ENCODE data around the gene SART3.
"Not testable (repeated sequence)": the region's sequence is repeated elsewhere in the genome, so short reads cannot be mapped to it uniquely, and the experiment has no call there.

The SART3 gene

DNA sequence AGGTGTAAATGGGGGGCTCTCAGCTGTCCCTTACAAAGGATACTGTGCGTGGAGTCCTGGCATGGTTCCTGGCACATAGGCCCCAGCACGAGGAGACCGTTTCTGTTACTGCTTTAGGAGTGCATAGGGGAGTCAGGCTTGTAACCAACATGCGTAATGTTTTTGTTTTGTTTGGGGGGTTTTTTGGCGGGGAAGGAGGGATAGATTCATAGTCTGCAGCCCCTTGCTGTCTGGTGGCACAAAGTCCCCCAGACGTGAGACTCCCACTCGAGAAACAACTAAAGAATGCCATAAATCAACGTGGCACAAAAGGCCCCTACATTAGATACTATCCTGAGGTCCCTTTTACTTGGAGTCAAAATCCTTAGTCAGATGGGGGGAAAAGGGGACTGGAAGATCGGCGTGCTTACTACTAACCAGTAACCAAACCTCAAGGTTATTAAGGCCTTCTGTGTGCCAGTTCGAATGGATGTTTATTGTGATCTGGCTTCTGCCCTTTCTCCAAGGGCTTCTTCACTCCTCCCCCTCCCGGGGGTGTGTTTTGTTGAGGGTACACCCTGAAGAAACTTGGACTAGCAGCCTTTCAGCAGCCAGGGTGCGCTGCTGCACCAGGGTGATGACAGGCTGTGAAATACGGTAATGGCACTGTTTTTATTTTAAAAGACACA is 2.3 kb upstream of the SART3 start:
- DNase-seq (ENCODE audit: low spot score): peak; percentile 92

DNA sequence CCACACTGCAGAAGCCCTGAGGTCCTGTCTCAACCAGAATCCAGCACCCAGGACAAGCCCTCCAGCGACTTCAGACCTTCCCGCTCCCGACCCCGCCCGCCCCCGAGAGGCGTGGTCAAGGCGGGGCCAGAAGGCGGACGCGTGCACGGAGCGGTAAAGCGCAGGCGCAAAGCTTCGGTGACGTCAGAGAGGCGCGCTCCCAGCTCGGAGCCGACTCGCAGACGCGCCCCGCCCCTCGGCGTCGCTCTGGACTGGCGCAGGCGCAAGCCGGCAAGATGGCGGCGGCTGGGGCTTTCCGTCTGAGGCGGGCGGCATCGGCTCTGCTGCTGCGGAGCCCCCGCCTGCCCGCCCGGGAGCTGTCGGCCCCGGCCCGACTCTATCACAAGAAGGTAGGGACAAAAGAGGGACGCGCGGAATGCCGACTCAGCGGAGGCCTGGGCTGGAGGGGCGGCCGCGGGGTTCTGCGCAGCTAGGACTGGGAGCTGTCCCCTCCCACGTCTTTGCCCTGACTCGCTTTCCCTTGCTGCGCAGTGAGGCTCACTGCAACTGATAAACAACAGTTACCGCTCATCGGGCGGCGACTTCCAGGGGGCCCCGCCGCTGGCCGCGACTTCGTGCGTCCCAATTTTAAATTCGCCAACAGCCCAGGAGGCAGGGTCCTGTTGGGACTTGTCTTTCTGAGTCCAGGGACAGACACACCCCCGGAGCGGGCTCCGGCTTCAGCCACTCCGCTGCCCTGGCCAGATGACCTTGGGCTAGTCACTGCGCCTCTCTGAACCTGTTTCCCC is 1.6 kb upstream of the SART3 start, which contains the start of gene ISCU:
ISCU (plus strand) TSS at position 249 of the 788 bp plus-strand sequence; CDS start at position 276, 27 bp downstream.
- DNase-seq (ENCODE audit: low spot score): peak; percentile 88

DNA sequence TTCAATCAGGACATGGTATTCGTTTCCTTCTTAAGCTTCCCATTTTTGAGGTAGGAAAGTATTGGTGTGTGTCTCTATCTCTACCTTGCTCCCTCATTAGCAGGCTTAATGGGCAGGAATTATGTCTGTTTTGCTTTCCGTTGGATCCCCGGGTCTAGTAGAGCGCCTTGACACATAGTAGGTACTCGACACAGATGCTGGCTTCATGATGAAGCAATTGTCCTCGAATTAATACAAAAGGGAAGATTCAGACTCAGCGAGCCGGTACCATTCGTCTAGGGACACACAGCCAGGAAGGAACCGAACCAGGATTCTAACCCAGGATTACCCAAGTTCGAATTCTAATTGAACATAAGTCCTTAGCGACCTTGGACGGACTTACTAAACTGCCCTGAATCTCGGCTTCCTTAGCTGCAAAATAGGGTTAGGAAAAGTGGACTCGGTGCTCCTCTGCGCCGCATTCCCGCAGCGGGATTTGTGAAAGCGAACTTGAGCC is 927 bp upstream of the SART3 start:
- DNase-seq (ENCODE audit: low spot score): no peak

- DNase-seq (ENCODE audit: low spot score): no peak
Measured at GRCh38 chr12:108560321-108560721, 652 bp downstream of the SART3 start.

- DNase-seq (ENCODE audit: low spot score): no peak
Measured at GRCh38 chr12:108559748-108560147, 1.2 kb downstream of the SART3 start.

- DNase-seq (ENCODE audit: low spot score): no peak
Measured at GRCh38 chr12:108559007-108559655, 1.8 kb downstream of the SART3 start.

- DNase-seq (ENCODE audit: low spot score): not testable (repeated sequence)
Measured at GRCh38 chr12:108555383-108555782, 5.6 kb downstream of the SART3 start.

- no peak for DNase-seq (ENCODE audit: low spot score)
Measured at GRCh38 chr12:108553799-108554198, 7.2 kb downstream of the SART3 start.

GRCh38 chr12:108551535-108551934 is 9.4 kb downstream of the SART3 start:
- no peak for DNase-seq (ENCODE audit: low spot score)

DNA sequence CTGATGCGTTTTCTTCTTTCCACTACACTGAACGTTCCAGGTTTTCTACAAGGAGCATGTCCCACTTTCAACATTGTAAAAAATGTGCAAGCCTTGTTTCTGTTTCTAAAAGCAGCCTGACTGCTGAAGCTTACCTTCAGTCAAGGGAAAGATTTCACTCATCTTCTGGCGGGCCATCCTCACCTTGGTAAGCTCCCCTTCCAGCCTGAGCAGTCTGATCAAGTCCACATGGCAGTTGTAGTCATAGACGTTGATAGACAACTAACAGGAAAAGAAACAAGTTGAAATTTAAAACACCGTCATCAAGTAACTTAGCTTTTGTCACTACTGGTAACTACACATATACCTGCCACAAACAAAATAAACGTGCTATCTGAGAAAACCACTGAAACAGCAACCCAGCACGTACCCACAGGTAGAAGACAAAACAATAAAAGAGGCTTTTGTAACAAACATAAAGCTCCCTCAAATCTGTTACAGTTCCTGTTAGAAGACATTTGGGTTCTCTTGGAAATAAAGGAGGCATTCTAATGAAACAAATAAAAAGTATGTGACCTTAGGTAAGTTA is 11.9 kb downstream of the SART3 start:
- DNase-seq (ENCODE audit: low spot score): no peak

GRCh38 chr12:108547686-108548085 is 13.3 kb downstream of the SART3 start:
- no peak for DNase-seq (ENCODE audit: low spot score)

DNA sequence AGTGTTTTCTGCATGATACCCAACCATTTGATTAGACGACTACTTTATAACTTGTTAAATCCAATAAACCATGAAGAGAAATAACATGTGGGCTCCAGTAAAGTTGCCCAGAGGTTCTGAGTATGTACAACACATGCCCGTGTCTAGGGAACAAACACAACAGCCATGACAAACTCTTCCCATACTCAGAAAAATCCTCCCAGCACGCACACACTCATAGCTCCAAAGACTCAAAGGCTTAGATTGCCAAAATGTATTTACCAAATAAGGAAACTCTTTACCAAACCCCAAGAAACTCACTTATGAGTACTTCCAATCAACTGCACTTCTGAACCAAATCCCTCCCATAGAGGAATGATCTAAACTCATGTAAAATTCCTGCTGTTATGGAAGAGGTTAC is 17.3 kb downstream of the SART3 start:
- DNase-seq (ENCODE audit: low spot score): no peak

GRCh38 chr12:108542320-108542719 is 18.7 kb downstream of the SART3 start:
- DNase-seq (ENCODE audit: low spot score): no peak

DNA sequence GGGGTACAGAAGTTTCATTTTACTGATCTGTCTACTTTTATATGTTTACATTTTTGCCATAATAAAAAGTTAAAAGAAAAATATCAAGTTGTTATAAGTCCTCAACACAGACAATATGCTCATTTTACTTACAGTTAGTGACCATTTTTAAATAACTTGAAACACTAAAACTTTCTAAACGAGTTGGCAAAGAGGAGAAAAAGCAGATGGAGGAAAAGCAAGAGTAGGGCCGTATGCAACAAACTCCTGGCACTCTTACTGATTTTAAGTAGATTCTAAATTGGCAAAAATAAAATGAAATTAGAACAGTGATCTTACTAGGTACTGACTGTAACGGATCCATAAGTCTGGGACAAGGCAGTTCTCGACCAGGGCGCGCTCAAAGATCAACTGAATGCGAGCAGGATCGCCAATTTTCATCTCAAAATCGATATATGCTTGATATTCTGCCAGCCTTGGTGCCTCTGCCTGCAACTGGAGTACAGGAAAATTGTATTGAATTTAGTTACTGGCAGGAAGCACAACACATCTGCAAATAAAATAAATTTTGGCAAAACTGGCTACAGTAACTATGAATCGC is 22.3 kb downstream of the SART3 start:
- no peak for DNase-seq (ENCODE audit: low spot score)

DNA sequence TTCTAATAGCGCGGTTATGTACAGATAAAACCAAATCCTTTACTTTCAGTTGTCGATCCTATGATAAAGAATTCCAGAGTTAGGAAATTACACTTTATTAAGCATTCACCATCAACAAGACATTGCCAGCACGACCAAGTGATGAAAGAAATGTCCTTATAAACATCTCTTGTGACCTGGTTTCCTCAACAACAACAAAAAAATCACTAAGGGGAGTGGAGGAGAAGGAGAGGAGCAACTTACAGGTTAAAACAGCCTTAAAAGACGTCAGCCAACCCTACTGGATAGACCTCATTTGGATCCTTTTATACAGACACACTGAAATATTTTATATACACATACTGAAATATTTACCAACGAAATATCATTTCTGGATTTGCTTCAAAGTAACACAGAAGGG is 22.8 kb downstream of the SART3 start:
- no peak for DNase-seq (ENCODE audit: low spot score)

- DNase-seq (ENCODE audit: low spot score): no peak
Measured at GRCh38 chr12:108531929-108532848, 28.8 kb downstream of the SART3 start.

DNA sequence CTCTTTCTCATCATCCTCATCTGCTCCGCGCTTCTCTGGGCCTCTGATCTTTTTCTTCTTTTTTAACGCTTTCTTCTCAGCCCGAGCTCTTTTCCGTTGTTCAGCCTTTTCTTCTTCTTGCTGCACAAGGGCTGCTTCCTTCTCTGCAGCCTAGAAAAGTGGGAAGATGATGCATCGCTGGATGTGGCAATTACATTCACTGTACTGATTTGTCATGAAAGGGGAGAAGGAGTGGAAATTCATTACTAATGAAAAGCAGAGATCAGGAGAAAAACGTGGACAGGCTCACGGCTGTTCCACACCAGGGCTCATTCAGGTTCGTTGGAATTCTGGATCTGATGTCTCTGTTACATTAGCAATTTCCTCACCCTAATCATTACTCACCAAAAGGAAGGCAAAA is 30.8 kb downstream of the SART3 start:
- DNase-seq (ENCODE audit: low spot score): no peak

- DNase-seq (ENCODE audit: low spot score): no peak
Measured at GRCh38 chr12:108527166-108527496, 33.8 kb downstream of the SART3 start.

- no peak for DNase-seq (ENCODE audit: low spot score)
Measured at GRCh38 chr12:108526482-108527165, 34.3 kb downstream of the SART3 start.

GRCh38 chr12:108525681-108526080 is 35.3 kb downstream of the SART3 start:
- DNase-seq (ENCODE audit: low spot score): no peak

- DNase-seq (ENCODE audit: low spot score): no peak
Measured at GRCh38 chr12:108523365-108523764, 37.6 kb downstream of the SART3 start.
